K562 (cell line): ENCODE results near the gene TSTD2. TPM values are rescaled to one million over a fixed set of nuclear protein-coding genes. Genes with fewer than 3 reads are reported as not detected.

Experiments used
- EZH2 ChIP-seq: IDR thresholded peaks from 2 replicates; pipeline ENCODE4 v1.6.1; 2012; ENCODE audit warnings: low read depth, mild to moderate bottlenecking, inconsistent platforms, low read length, borderline replicate concordance
- FOXJ2 ChIP-seq: fragments of 200-800 bp; sonication (Bioruptor generic); IDR thresholded peaks from 2 replicates; pipeline ENCODE4 v1.6.1; 2016; ENCODE audit warnings: missing genetic modification characterization, missing compliant biosample characterization
- FOXP1 ChIP-seq: sonication (generic); formaldehyde crosslinking; IDR thresholded peaks from 2 replicates; pipeline ENCODE4 v1.8.0; 2022; ENCODE audit warnings: mild to moderate bottlenecking, missing genetic modification reagents
- GABPA ChIP-seq: fragments of 200-800 bp; sonication (Bioruptor generic); conservative IDR thresholded peaks from 2 replicates; pipeline ENCODE4 v1.6.1; 2016; ENCODE audit warnings: low read depth, missing genetic modification characterization, missing compliant biosample characterization
- HDAC2 ChIP-seq: fragments of 450-650 bp; IDR thresholded peaks from 2 replicates; pipeline ENCODE4 v1.6.1; 2016; ENCODE audit warnings: mild to moderate bottlenecking
- NR1H2 ChIP-seq: sonication (generic); formaldehyde crosslinking; IDR thresholded peaks from 2 replicates; pipeline ENCODE4 v1.4.0; 2020; ENCODE audit warnings: mild to moderate bottlenecking, missing genetic modification reagents
- POLR3A ChIP-seq: IDR thresholded peaks from 2 replicates; pipeline ENCODE4 v1.6.1; 2011; ENCODE audit warnings: borderline replicate concordance, mild to moderate bottlenecking, moderate library complexity; ENCODE audit not compliant: insufficient read length, insufficient read depth; ENCODE audit errors: extremely low read depth
- TAF15 ChIP-seq: fragments of 200-400 bp; formaldehyde crosslinking; IDR thresholded peaks from 2 replicates; pipeline ENCODE4 v1.6.1; 2017; ENCODE audit warnings: mild to moderate bottlenecking, low read depth, low read length, moderate library complexity
- TCF7 ChIP-seq: sonication (generic); IDR thresholded peaks from 2 replicates; pipeline ENCODE4 v1.6.1; 2016; ENCODE audit warnings: antibody characterized with exemption, borderline replicate concordance
- ZNF174 ChIP-seq: fragments of 250-450 bp; sonication (Bioruptor Pico); IDR thresholded peaks from 2 replicates; pipeline ENCODE4 v1.4.0; 2020; ENCODE audit warnings: mild to moderate bottlenecking
- ZNF778 ChIP-seq: fragments of 450-650 bp; formaldehyde crosslinking; IDR thresholded peaks from 2 replicates; pipeline ENCODE4 v1.4.0; 2020; ENCODE audit warnings: mild to moderate bottlenecking, moderate library complexity
- ZNF785 ChIP-seq: fragments of 250-450 bp; sonication (Bioruptor Pico); IDR thresholded peaks from 2 replicates; pipeline ENCODE4 v1.4.0; 2020; ENCODE audit warnings: mild to moderate bottlenecking
- polyA plus RNA-seq, 8 experiments: library from polyadenylated mRNA; depleted of rRNA in 4 of 8; stranded (reverse) in 5 of 8; unstranded in 3 of 8; fragments of >200 nt; fragmentation: Nextera tagmentation in 2 of 8; fragmentation: Illumina TruSeq in 1 of 8; extraction: Ambion mirVana in 2 of 8; extraction: Trizol in 1 of 8; gene quantifications; 2 replicates each; pipeline versions ENCODE4 v1.2.1 to v1.2.3, GENCODE V29; 2011 to 2014; ENCODE audit warnings: inconsistent platforms in 1 of 8, missing spikeins in 1 of 8
- total RNA-seq, 7 experiments: library from RNA; depleted of rRNA in 6 of 7; stranded (reverse); fragments of >200 nt in 6 of 7; fragmentation: Illumina TruSeq in 2 of 7; extraction: Trizol in 2 of 7; gene quantifications; 2 replicates each; pipeline versions ENCODE4 v1.2.1 to v1.2.3, GENCODE V29; 2011 to 2021; ENCODE audit warnings: low replicate concordance in 1 of 7
- TF ChIP-seq, protein P1 (sequence below): fragments of 250-450 bp; sonication (Bioruptor Pico); IDR thresholded peaks from 2 replicates; pipeline ENCODE4 v1.5.0; 2021
- TF ChIP-seq, protein P2 (sequence below): fragments of 250-450 bp; sonication (Bioruptor Pico); IDR thresholded peaks from 2 replicates; pipeline ENCODE4 v1.5.1; 2021; ENCODE audit warnings: mild to moderate bottlenecking
- TF ChIP-seq, protein P3 (sequence below): sonication (generic); formaldehyde crosslinking; IDR thresholded peaks from 2 replicates; pipeline ENCODE4 v1.8.1; 2023; ENCODE audit warnings: mild to moderate bottlenecking, missing genetic modification reagents, moderate library complexity
- TF ChIP-seq, protein P4 (sequence below): sonication (generic); formaldehyde crosslinking; IDR thresholded peaks from 2 replicates; pipeline ENCODE4 v1.8.0; 2022; ENCODE audit warnings: mild to moderate bottlenecking, missing genetic modification reagents, borderline replicate concordance
- TF ChIP-seq, protein P5 (sequence below): fragments of 250-450 bp; sonication (Bioruptor Pico); IDR thresholded peaks from 2 replicates; pipeline ENCODE4 v1.4.0; 2020; ENCODE audit warnings: mild to moderate bottlenecking, moderate library complexity

The TSTD2 gene
- total and polyA plus RNA-seq, 9 of the 15 experiments (the other 6 are each of a cell fraction or from before 2014, with no cell fraction given) = 10.1 to 36.7 (median 19.0) TPM

DNA sequence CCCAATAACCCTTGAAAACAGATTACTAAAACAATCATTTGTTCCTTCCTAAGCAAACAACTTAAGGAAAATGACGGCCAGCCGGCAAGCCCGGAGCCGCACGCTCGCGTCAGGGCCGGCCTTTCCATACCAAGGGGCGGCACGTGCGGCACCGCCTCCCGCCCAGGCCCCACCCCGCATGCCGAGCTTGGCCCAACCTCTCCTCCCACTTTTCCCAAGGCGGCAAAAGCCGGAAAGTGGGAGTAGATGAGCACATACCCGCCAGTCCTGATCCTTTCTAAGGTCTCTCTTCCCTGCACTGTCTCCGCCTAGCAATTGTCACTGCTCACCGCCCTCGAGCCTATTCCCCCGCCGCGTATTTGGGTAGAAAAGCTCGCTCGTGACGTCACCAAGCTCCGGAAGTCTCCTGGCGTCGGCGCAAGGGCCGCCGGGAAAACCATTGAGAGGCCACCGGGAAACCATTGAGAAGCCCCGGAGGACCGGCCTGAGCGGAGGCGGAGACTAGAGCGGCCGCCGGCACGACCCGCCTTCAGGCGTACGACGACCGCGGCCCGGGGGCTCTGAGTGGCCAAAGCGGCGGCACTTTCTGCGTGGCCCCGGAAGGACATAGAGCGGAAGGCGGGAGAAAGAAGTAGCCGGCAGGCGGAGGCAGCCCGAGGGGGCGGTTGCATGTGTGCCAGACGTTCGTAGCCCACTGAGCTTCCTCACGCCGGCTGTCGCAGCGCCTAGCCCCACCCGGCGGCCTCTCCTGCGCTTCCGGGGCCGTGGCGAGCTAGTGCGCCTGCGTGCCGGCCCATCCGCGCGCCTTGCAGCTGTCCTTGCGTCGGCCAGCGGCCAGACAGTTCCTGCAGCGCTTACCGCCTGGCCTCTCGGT lies at the start of gene TSTD2, which contains the start of gene NCBP1 (continued):
- TF ChIP-seq EZH2 (no peak), ZNF778 (no peak), ZNF785 (no peak), GABPA (tag) (peak; percentile 97), FOXP1 (CRISPR knock-in tag) (peak; percentile 97), HDAC2 (peak; percentile 65; the same call in 1 of the 2 replicates), POLR3A (no peak), NR1H2 (CRISPR knock-in tag) (0 out of 2 replicates have a peak, but pooled peaks have one; percentile 78), TCF7 (no peak), TAF15 (no peak), FOXJ2 (tag) (peak; percentile 7; the same call in 1 of the 2 replicates), ZNF174 (CRISPR knock-in tag) (no peak)
- TF ChIP-seq, protein P1, sequence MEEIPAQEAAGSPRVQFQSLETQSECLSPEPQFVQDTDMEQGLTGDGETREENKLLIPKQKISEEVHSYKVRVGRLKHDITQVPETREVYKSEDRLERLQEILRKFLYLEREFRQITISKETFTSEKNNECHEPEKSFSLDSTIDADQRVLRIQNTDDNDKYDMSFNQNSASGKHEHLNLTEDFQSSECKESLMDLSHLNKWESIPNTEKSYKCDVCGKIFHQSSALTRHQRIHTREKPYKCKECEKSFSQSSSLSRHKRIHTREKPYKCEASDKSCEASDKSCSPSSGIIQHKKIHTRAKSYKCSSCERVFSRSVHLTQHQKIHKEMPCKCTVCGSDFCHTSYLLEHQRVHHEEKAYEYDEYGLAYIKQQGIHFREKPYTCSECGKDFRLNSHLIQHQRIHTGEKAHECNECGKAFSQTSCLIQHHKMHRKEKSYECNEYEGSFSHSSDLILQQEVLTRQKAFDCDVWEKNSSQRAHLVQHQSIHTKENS (CRISPR knock-in tag) = no peak
- TF ChIP-seq, protein P2, sequence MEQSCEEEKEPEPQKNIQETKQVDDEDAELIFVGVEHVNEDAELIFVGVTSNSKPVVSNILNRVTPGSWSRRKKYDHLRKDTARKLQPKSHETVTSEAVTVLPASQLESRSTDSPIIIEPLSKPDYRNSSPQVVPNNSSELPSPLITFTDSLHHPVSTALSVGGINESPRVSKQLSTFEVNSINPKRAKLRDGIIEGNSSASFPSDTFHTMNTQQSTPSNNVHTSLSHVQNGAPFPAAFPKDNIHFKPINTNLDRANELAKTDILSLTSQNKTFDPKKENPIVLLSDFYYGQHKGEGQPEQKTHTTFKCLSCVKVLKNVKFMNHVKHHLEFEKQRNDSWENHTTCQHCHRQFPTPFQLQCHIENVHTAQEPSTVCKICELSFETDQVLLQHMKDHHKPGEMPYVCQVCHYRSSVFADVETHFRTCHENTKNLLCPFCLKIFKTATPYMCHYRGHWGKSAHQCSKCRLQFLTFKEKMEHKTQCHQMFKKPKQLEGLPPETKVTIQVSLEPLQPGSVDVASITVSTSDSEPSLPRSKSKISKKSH (CRISPR knock-in tag) = no peak
- TF ChIP-seq, protein P3, sequence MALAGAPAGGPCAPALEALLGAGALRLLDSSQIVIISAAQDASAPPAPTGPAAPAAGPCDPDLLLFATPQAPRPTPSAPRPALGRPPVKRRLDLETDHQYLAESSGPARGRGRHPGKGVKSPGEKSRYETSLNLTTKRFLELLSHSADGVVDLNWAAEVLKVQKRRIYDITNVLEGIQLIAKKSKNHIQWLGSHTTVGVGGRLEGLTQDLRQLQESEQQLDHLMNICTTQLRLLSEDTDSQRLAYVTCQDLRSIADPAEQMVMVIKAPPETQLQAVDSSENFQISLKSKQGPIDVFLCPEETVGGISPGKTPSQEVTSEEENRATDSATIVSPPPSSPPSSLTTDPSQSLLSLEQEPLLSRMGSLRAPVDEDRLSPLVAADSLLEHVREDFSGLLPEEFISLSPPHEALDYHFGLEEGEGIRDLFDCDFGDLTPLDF (CRISPR knock-in tag) = peak; percentile 54; the same call in 1 of the 2 replicates
- TF ChIP-seq, protein P4, sequence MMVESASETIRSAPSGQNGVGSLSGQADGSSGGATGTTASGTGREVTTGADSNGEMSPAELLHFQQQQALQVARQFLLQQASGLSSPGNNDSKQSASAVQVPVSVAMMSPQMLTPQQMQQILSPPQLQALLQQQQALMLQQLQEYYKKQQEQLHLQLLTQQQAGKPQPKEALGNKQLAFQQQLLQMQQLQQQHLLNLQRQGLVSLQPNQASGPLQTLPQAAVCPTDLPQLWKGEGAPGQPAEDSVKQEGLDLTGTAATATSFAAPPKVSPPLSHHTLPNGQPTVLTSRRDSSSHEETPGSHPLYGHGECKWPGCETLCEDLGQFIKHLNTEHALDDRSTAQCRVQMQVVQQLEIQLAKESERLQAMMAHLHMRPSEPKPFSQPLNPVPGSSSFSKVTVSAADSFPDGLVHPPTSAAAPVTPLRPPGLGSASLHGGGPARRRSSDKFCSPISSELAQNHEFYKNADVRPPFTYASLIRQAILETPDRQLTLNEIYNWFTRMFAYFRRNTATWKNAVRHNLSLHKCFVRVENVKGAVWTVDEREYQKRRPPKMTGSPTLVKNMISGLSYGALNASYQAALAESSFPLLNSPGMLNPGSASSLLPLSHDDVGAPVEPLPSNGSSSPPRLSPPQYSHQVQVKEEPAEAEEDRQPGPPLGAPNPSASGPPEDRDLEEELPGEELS = peak; percentile 96; the same call in 1 of the 2 replicates
- TF ChIP-seq, protein P5, sequence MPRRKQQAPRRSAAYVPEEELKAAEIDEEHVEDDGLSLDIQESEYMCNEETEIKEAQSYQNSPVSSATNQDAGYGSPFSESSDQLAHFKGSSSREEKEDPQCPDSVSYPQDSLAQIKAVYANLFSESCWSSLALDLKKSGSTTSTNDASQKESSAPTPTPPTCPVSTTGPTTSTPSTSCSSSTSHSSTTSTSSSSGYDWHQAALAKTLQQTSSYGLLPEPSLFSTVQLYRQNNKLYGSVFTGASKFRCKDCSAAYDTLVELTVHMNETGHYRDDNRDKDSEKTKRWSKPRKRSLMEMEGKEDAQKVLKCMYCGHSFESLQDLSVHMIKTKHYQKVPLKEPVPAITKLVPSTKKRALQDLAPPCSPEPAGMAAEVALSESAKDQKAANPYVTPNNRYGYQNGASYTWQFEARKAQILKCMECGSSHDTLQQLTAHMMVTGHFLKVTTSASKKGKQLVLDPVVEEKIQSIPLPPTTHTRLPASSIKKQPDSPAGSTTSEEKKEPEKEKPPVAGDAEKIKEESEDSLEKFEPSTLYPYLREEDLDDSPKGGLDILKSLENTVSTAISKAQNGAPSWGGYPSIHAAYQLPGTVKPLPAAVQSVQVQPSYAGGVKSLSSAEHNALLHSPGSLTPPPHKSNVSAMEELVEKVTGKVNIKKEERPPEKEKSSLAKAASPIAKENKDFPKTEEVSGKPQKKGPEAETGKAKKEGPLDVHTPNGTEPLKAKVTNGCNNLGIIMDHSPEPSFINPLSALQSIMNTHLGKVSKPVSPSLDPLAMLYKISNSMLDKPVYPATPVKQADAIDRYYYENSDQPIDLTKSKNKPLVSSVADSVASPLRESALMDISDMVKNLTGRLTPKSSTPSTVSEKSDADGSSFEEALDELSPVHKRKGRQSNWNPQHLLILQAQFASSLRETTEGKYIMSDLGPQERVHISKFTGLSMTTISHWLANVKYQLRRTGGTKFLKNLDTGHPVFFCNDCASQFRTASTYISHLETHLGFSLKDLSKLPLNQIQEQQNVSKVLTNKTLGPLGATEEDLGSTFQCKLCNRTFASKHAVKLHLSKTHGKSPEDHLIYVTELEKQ (CRISPR knock-in tag) = no peak
